HuH-7.5 (cell line): ENCODE measurements around the gene EYA2.

Experiments used
- DNase-seq: peaks from one replicate; pipeline ENCODE4 v3.0.0; 2011; ENCODE audit warnings: low spot score

EYA2 gene

GRCh38 chr20:47227119-47227518, 332.5 kb downstream of the EYA2 start:
- DNase-seq: no peak

GRCh38 chr20:47227576-47227975, 332.9 kb downstream of the EYA2 start:
- DNase-seq: no peak

GRCh38 chr20:47228654-47229053, 334.0 kb downstream of the EYA2 start:
- DNase-seq: no peak

- no peak for DNase-seq
Observed at GRCh38 chr20:47230811-47231256, 336.2 kb downstream of the EYA2 start.

GRCh38 chr20:47231382-47232039, 336.9 kb downstream of the EYA2 start:
- no peak for DNase-seq

- no peak for DNase-seq
Observed at GRCh38 chr20:47232518-47232917, 337.9 kb downstream of the EYA2 start.

- no peak for DNase-seq
Observed at GRCh38 chr20:47233333-47234188, 338.9 kb downstream of the EYA2 start.

- no peak for DNase-seq
Observed at GRCh38 chr20:47235111-47235510, 340.5 kb downstream of the EYA2 start.

GRCh38 chr20:47235853-47236638, 341.4 kb downstream of the EYA2 start:
- no peak for DNase-seq

- no peak for DNase-seq
Observed at GRCh38 chr20:47236639-47236900, 341.9 kb downstream of the EYA2 start.

- no peak for DNase-seq
Observed at GRCh38 chr20:47237715-47238114, 343.1 kb downstream of the EYA2 start.
